ENCODE measurements around the gene CLBA1.

The CLBA1 gene

DNA sequence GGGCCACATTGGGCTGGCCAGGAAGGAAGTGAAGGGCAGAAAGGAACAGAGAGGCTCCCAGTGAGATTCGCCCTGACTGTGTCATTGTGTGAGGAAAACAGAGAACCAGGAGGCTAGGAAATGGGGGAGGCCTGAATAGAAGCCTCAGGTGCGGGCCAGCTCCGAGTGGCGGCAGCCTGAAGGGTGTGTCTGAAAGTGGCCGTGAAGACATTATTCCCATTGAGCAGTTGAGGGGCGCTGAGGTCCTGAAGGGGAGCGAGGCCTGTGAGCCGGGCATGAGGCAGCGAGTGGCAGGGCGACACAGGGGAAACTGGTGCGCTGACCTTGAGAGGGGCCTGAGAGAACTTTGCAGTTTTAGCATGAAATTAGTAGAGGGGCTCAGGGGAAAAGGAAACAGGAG is 6.9 kb downstream of the CLBA1 start:
- H3K4me3 ChIP-seq (ENCODE audit: low read depth, low read length), result no peak overlapping the region
- TF ChIP-seq, protein P1, sequence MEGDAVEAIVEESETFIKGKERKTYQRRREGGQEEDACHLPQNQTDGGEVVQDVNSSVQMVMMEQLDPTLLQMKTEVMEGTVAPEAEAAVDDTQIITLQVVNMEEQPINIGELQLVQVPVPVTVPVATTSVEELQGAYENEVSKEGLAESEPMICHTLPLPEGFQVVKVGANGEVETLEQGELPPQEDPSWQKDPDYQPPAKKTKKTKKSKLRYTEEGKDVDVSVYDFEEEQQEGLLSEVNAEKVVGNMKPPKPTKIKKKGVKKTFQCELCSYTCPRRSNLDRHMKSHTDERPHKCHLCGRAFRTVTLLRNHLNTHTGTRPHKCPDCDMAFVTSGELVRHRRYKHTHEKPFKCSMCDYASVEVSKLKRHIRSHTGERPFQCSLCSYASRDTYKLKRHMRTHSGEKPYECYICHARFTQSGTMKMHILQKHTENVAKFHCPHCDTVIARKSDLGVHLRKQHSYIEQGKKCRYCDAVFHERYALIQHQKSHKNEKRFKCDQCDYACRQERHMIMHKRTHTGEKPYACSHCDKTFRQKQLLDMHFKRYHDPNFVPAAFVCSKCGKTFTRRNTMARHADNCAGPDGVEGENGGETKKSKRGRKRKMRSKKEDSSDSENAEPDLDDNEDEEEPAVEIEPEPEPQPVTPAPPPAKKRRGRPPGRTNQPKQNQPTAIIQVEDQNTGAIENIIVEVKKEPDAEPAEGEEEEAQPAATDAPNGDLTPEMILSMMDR (IDR thresholded peaks at IDR 0.05; ENCODE audit: borderline replicate concordance, insufficient read depth, low read depth, low read length), result no peak

DNA sequence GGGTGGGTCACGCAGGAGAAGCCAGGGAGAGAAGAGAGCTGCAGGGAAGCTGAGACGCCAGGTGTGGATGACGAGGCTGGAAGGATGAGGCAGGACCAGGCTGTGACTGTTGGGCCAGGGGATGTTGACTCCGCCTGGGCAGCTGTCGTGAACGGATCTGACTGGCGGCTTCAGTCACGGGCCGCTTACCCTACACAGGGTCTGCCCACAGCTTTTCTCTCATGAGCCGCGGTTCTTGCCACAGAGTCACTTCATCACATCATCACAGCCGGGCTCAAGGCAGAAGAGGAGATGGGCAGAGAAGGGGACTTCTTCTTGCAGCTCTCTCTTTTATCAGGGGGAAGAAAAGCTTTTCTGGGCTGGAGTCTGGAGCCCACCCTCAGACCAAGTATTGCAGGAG is 7.7 kb downstream of the CLBA1 start:
- H3K4me3 ChIP-seq (ENCODE audit: low read depth, low read length), result no peak overlapping the region
- TF ChIP-seq, protein P1 (IDR thresholded peaks at IDR 0.05; ENCODE audit: borderline replicate concordance, insufficient read depth, low read depth, low read length), result no peak

DNA sequence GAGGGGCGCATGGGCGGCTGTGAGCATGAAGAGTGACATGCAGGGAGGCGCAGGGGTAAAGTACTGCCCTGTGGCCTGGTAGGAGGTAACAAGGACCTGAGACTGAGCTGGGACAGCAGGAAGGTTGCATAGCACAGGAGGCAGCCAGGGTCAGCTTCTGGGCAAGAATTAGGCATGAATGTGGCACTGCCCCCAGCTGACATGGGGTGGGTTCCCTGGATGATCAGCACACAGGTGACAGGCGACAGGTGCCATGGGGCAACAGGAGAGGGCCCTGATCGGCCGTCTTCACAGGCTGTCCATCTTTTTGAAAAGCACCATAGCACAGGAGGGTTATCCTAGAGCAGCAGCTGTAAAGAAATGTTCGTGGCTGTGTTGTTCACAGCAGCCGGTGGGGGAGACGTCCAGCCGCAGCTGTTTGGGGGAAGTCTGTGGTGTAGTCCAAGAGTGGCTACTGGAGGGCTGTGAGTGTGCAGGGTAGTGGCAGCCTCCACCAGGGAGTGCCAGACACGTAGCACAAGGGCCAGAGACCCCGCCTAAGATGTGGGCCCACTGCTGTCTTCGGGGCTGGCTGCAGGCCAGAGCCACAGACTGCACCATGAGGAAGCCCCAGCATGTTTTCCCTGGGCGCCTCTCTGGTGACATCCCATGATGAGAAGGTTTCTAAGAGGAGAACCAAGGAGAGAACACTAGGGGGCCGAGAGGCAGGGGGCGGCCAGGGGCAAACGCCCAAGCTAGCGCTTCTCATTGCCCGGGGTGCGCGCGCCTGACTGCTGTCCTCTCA is 8.4 kb downstream of the CLBA1 start:
- TF ChIP-seq, protein P1 (IDR thresholded peaks at IDR 0.05; ENCODE audit: borderline replicate concordance, insufficient read depth, low read depth, low read length), result no peak
- H3K4me3 ChIP-seq (ENCODE audit: low read depth, low read length), result no peak overlapping the region

DNA sequence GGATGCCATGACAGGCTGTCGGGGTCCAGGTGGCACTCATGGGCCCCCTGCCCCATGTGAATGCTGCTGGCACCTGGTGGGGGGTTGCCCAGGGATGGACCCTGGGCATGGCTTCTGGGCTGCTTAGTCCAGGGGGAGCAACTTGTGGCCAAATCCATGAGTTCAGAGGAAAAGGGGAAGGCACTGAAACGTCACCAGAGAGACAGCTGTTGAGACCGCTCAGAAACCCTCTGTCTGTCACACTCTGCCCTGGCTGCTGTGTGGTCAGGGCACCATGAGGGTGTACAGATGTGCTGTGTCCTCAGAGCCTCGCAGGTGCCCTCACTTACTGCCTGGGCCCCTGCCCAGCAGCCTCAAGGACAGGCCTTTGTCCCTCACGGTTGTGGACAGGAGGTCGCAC is 9.4 kb downstream of the CLBA1 start:
- TF ChIP-seq, protein P1 (IDR thresholded peaks at IDR 0.05; ENCODE audit: borderline replicate concordance, insufficient read depth, low read depth, low read length), result no peak
- H3K4me3 ChIP-seq (ENCODE audit: low read depth, low read length), result no peak overlapping the region

DNA sequence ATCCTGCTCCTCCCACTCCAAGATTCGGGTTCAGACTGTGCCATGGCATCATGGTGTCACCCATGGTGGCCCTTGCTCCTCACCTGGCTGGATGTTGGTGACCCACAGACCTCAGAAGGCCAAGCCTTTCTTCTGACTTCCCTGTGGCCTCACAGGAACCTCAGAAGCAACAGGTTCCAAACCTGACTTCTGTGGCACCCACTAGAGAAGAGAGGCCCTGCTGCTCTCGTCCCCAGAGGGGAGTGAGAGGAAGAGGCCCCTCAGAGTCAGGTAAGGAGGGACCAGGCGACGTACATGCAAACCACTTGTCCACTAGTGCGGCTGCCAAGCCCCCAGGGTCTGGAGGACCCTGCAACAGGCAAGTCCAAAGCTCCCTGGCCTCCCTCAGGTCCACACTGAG is 10.4 kb downstream of the CLBA1 start:
- TF ChIP-seq, protein P1 (IDR thresholded peaks at IDR 0.05; ENCODE audit: borderline replicate concordance, insufficient read depth, low read depth, low read length), result no peak
- no peak overlapping the region for H3K4me3 ChIP-seq (ENCODE audit: low read depth, low read length)

DNA sequence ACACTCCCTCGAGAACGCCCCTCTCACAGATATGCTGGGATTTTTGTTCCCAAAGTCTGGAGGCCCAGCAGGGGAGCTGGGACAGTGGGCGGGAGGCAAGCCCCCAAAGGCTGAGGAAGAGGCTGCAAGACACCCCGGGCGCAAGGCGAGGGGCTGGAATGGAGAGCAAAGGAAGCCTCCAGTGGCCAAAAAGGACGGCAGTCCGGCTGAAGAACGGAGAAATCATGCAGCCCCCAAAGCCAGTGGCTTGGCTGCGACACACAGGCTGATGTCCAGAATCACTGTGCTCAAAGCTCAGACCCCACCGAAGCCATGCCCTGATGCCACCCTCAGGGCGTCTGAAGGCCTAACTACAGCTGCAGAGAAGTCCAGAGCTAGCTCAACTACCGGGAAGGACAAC is 10.9 kb downstream of the CLBA1 start:
- TF ChIP-seq, protein P1 (IDR thresholded peaks at IDR 0.05; ENCODE audit: borderline replicate concordance, insufficient read depth, low read depth, low read length), result no peak
- no peak overlapping the region for H3K4me3 ChIP-seq (ENCODE audit: low read depth, low read length)

DNA sequence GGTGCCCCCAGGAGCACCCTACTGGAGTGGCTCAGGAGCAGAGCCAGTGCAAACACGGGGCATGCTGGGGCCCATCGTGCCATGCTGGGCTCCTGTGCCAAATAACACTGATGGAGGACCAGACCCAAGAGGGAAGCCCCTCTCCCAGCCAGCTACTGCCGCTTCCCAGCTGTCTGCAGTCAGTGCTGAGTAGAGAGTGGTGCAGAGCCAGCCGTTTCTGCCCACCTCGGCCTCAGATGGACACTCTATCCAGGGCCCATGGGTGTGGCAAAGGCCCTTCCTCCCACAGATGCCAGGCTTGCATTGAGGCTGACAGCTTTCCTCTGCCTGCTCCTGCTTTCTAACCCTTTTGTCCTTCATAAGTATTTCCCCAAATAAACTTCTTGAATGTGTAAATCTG is 13.2 kb downstream of the CLBA1 start:
- TF ChIP-seq, protein P1 (IDR thresholded peaks at IDR 0.05; ENCODE audit: borderline replicate concordance, insufficient read depth, low read depth, low read length), result no peak

More for the DNA sequence above, 13.2 kb downstream of the CLBA1 start:
- no peak overlapping the region for H3K4me3 ChIP-seq (ENCODE audit: low read depth, low read length)

All from GM12875 (cell line).